GM10266 (cell line): ENCODE data around the gene COL4A2.

Experiments used
- DNase-seq: peaks from one replicate; pipeline ENCODE4 v3.0.0; 2012; ENCODE audit errors: extremely low spot score
- TF ChIP-seq, protein P1 (sequence below): IDR thresholded peaks from 2 replicates; pipeline ENCODE4 v1.5.1; 2012; ENCODE audit warnings: mild to moderate bottlenecking, low read depth; ENCODE audit not compliant: control insufficient read depth, insufficient read depth; ENCODE audit errors: missing control alignments

COL4A2 gene

DNA sequence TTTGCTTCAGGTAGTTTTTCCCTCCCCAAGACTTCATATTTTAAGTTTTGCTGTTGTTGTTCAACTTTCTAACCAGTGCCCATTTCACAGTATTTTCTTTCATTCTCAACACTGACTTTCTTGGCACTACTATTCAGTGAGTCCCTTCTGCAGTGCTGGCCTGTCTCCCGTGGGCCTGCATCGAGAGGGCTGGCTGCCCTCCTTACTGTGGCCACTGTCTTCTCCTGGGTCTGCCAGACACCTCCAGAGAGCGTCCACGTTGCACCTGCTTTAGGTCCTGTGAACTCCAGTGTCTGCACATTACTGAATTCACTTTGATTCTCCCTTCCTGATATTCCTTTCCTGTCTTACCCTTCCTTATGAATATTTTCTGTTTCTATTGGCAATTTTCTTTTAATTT lies 27.4 kb upstream of the COL4A2 start:
- TF ChIP-seq, protein P1, sequence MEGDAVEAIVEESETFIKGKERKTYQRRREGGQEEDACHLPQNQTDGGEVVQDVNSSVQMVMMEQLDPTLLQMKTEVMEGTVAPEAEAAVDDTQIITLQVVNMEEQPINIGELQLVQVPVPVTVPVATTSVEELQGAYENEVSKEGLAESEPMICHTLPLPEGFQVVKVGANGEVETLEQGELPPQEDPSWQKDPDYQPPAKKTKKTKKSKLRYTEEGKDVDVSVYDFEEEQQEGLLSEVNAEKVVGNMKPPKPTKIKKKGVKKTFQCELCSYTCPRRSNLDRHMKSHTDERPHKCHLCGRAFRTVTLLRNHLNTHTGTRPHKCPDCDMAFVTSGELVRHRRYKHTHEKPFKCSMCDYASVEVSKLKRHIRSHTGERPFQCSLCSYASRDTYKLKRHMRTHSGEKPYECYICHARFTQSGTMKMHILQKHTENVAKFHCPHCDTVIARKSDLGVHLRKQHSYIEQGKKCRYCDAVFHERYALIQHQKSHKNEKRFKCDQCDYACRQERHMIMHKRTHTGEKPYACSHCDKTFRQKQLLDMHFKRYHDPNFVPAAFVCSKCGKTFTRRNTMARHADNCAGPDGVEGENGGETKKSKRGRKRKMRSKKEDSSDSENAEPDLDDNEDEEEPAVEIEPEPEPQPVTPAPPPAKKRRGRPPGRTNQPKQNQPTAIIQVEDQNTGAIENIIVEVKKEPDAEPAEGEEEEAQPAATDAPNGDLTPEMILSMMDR, result no peak
- no peak for DNase-seq

DNA sequence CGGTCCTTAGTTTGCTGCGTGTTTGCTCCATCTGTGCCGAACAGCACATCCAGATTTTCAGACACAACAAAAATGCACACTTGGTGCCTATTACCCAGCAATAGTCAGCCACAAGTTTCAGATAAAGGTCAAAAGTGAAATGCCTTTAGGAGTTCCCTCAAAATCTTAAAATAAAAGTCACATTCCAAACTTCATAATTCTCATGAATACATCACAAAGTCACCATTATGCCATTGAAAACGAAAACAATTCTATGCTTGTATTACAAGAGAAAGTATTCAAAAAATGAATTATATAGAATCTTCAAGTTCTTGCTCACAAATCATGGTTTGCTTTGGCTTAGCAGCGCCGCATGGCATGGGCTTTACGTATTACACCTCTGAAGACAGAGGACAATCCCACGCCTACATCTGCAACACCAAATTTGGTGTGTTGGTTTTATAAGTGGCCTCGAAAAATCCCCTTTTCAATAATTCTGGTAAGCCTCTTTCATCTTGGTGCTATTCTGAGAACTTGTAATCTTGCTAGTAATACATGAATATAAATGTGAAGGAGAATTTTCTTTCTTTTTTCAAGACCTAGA lies 26.8 kb upstream of the COL4A2 start:
- TF ChIP-seq, protein P1, result no peak
- DNase-seq, result no peak

DNA sequence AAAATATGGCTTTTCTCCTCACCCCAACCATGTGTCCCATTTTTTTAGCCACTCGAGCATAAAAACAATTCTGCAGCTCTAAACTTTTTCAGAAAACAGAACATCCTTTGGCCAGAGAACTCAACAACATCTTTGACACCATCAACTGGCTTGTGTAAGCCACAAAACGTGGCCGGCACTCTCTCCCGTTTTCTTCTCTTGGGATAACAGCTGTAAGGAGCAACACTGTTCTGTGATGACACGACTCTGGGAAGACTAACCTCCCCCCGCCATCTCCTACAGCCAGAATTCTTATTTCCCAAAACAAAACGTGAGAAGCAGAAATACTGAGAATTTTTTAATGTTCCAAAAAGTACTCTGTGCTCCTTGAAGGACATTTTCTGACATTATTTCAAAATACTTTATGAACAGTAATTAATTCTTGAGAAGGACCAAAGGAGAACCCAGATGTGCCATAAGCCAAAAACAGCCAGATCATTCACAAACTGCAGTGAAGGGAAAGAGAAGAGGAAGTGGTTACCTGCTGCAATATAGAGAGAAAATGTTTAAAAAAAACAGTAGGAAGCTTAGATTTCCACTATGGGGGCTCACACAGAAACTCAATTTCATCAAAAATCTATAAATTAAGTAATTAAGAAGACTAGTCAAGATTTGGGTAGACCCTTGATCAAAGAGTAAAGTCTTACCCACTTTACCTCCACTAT lies 25.9 kb upstream of the COL4A2 start:
- no peak for DNase-seq
- TF ChIP-seq, protein P1, result no peak

DNA sequence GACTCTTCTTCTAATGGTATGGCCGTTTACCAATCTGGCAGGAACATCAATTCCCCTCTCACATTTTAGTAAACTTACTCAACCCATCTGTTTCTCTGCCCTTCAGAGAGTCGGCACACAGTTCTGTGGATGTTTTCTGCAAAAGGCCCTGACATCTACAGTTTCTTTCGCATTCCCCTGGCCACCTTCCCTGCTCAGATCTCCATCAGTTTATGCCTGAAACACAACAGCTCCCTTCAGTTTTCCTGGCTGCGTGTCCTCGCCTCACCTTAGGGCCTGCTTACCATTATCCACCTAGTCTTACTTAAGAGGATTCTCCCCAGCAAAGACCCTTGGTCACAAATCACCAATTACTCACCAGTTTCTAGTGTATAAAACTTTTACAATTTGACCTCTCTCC lies 25.3 kb upstream of the COL4A2 start:
- TF ChIP-seq, protein P1, result no peak

DNA sequence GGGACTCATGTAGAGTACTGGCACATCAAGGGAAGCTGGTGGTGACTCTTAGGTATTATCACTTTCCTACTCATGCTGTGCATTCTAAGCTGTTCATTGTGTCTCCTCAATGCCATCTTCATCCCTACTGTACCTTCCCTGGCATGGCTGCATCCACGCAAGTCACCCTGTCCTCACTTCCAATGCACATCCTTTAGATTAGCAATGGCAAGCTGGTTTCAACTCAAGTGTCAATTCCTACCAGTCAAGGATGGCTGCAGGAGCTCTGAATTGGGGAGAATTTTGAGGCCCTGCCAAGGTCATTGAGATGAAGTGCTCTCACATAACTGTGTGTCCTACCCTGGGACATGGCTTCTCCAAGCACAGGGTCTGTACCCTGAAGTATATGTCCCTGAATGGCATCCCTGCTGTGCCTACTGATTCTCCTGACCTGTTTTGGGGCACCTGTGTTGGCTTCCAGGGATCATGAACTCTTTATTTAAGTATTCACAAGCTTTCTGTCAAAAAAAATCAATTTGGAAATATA lies 24.7 kb upstream of the COL4A2 start:
- no peak for DNase-seq
- TF ChIP-seq, protein P1, result no peak

More for the DNA sequence above, 25.3 kb upstream of the COL4A2 start:
- DNase-seq, result no peak

DNA sequence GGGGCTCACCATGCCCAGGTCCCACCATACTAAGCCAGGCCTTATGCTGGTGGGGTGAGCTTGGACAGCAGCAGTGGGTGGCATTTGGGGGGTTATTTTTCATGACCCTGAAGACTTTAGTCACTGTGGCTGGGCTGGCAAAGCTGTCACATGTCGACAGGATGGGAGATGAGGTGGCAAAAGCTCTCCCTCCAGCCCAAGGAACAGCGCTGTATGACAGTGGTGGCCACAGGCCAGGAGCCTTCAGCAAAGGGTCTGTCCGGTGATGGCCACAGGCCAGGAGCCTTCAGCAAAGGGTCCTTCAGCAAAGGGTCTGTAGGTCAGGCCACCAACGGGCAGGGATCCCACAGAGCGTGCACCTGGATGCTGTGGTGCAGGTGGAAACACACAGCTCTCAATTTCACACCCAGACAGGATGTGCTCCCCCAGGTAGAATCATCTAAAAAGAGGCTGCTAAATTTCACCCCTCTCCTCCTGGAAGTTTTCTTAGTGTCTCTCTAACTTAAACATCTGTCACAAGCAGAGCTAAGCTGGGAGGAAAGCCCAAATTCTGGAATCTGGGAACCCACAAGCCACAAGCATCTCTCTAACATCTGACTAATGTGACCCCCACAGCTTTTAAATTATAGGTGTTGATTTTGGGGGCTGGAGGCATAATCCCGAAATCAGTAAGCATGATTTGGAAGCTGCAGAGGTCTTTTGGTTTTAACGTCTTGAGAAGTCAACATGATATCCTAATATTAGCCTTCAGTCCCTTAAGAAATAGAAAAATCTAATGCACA lies 23.2 kb upstream of the COL4A2 start:
- TF ChIP-seq, protein P1, result no peak
- no peak for DNase-seq
